Suppressor macrophage treated with lipopolysaccharide for 1 hour (primary cell): Measurements from ENCODE around the gene ASIC3.

Source experiments
- DNase-seq, 3 donors: peaks; one replicate each; pipeline ENCODE4 v3.0.0-alpha.2; 2020 to 2022

ASIC3 gene

GRCh38 chr7:151087245-151088018 lies 39.1 kb downstream of the ASIC3 start:
- peak; percentile 75 to 91 (median 78) for DNase-seq

GRCh38 chr7:151088019-151088855 lies 39.9 kb downstream of the ASIC3 start:
- peak; percentile 68 to 75 (median 69) for DNase-seq

- peak; percentile 98 to 99 (median 99) for DNase-seq
These were observed 40.7 kb downstream of the ASIC3 start for GRCh38 chr7:151088856-151089699.

- no peak for DNase-seq
These were observed 41.8 kb downstream of the ASIC3 start for GRCh38 chr7:151089893-151090730.

GRCh38 chr7:151091003-151091402 lies 42.7 kb downstream of the ASIC3 start:
- DNase-seq: no peak

- DNase-seq: peak; percentile 69 to 74 (median 70)
These were observed 43.1 kb downstream of the ASIC3 start for GRCh38 chr7:151091431-151091830.

GRCh38 chr7:151091988-151092387 lies 43.7 kb downstream of the ASIC3 start:
- DNase-seq: no peak

- no peak for DNase-seq
These were observed 45.4 kb downstream of the ASIC3 start for GRCh38 chr7:151093748-151094147.

- DNase-seq: no peak
These were observed 46.3 kb downstream of the ASIC3 start for GRCh38 chr7:151094675-151095074.

- DNase-seq: no peak
These were observed 46.9 kb downstream of the ASIC3 start for GRCh38 chr7:151095123-151095797.

- DNase-seq: no peak
These were observed 47.6 kb downstream of the ASIC3 start for GRCh38 chr7:151095828-151096475.

GRCh38 chr7:151099486-151100211 lies 51.3 kb downstream of the ASIC3 start:
- DNase-seq: peak in 2 of 3 donors; percentile 43 to 44

- no peak for DNase-seq
These were observed 52.6 kb downstream of the ASIC3 start for GRCh38 chr7:151100921-151101320.

GRCh38 chr7:151101621-151102396 lies 53.5 kb downstream of the ASIC3 start:
- no peak for DNase-seq
